Activated T-helper 1 cell treated with Interleukin-2 at 50 U/mL for 16 hours (primary cell): ENCODE measurements around the gene WDR38.

ENCODE experiments used
- DNase-seq: peaks from one replicate; pipeline ENCODE4 v3.0.0-alpha.2; 2020; ENCODE audit warnings: low read depth

Gene WDR38

GRCh38 chr9:124858330-124859046 is 5.2 kb downstream of the WDR38 start:
- no peak for DNase-seq

GRCh38 chr9:124859803-124860581 is 6.7 kb downstream of the WDR38 start:
- DNase-seq = no peak

GRCh38 chr9:124860582-124861341 is 7.5 kb downstream of the WDR38 start:
- no peak for DNase-seq

GRCh38 chr9:124861342-124862229 is 8.3 kb downstream of the WDR38 start, which contains the start of the genes ARPC5L and RPL35:
Gene ARPC5L, plus strand, starts transcription at chr9:124862130. Its CDS starts 7,161 bp downstream, at chr9:124869291.
Gene RPL35, minus strand, starts transcription at chr9:124861957. Its CDS starts 45 bp downstream, at chr9:124861912.
- peak; percentile 94 for DNase-seq

GRCh38 chr9:124863371-124863871 is 10.2 kb downstream of the WDR38 start:
- no peak for DNase-seq

GRCh38 chr9:124868511-124869465 is 15.5 kb downstream of the WDR38 start:
- peak; percentile 91 for DNase-seq

GRCh38 chr9:124869466-124869985 is 16.3 kb downstream of the WDR38 start:
- peak; percentile 27 for DNase-seq

GRCh38 chr9:124869986-124870560 is 16.8 kb downstream of the WDR38 start:
- DNase-seq = peak; percentile 67

- DNase-seq = no peak
Observed at GRCh38 chr9:124870723-124871122, 17.5 kb downstream of the WDR38 start.

GRCh38 chr9:124871156-124871561 is 17.9 kb downstream of the WDR38 start:
- DNase-seq = no peak

- no peak for DNase-seq
Observed at GRCh38 chr9:124873664-124874063, 20.4 kb downstream of the WDR38 start.

- DNase-seq = no peak
Observed at GRCh38 chr9:124875501-124875900, 22.2 kb downstream of the WDR38 start.

GRCh38 chr9:124877021-124877782 is 23.9 kb downstream of the WDR38 start:
- DNase-seq = no peak

- no peak for DNase-seq
Observed at GRCh38 chr9:124878021-124878420, 24.8 kb downstream of the WDR38 start.

GRCh38 chr9:124878518-124878917 is 25.3 kb downstream of the WDR38 start:
- no peak for DNase-seq

GRCh38 chr9:124879226-124879625 is 26.0 kb downstream of the WDR38 start:
- no peak for DNase-seq

- no peak for DNase-seq
Observed at GRCh38 chr9:124880501-124880900, 27.2 kb downstream of the WDR38 start.

GRCh38 chr9:124881138-124881743 is 28.0 kb downstream of the WDR38 start:
- no peak for DNase-seq
